Measurements from ENCODE around the gene BCKDHA. TPM values are rescaled to one million over a fixed set of nuclear protein-coding genes. Genes with fewer than 3 reads are reported as not detected.

The BCKDHA gene
- total RNA-seq, 2 experiments from 2014 or later = 16.8 to 66.4 TPM

- no peak for DNase-seq (ENCODE audit: low spot score)
- peaks cover 22% of the 10 kb centered on the region for H3K4me1 ChIP-seq (ENCODE audit: insufficient read depth, low read length, poor library complexity, severe bottlenecking)
- TF ChIP-seq CTCF (conservative IDR thresholded peaks at IDR 0.05; ENCODE audit: low read length) (no peak), EZH2phosphoT487 (IDR thresholded peaks at IDR 0.05; ENCODE audit: borderline replicate concordance, low read depth, low read length) (no peak)
- BruUV-seq (replicated peaks) = no TSS peak
- H3K9me3 ChIP-seq (ENCODE audit: low read length) = no peaks in the 10 kb centered on the region
- no peak overlapping the region for H3K4me3 ChIP-seq (ENCODE audit: low read depth, low read length, poor library complexity, severe bottlenecking)
- no peaks in the 10 kb centered on the region for H3K36me3 ChIP-seq (ENCODE audit: insufficient read depth, low read length)
- intact Hi-C loops (cut with micrococcal nuclease; ENCODE audit: unreplicated experiment) = loop anchor here (5.0 kb wide), 1 partner anchor 182 kb away; the partner anchor contains the start of gene HNRNPUL1
- no peaks in the 10 kb centered on the region for H4K20me1 ChIP-seq (ENCODE audit: insufficient read depth, low read length)
- CTCF ChIA-PET (ENCODE audit: unreplicated experiment) = no interaction called here
- H3K27ac ChIP-seq (ENCODE audit: low read depth, low read length, poor library complexity, severe bottlenecking) = no peak overlapping the region
- no peaks in the 10 kb centered on the region for H3K9me2 ChIP-seq (ENCODE audit: insufficient read depth, low read length)
- H2AFZ ChIP-seq (ENCODE audit: low read length) = 0 out of 2 replicates have a peak overlapping the region, but pooled peaks have one; percentile 40
- H3K4me2 ChIP-seq (ENCODE audit: low read length) = no peak overlapping the region
- peaks cover 4% of the 10 kb centered on the region; the same call in 1 of the 2 replicates for H3K79me2 ChIP-seq (ENCODE audit: insufficient read depth, low read depth, low read length)
- POLR2A ChIA-PET = interaction anchor here (0.6 kb wide), 1 partner anchor 24 kb away, joined by 3 read pairs; no protein-coding TSS in a partner anchor
Observed at GRCh38 chr19:41443813-41444455, 46.3 kb downstream of the BCKDHA start.

- BruUV-seq (replicated peaks) = no TSS peak
- POLR2A ChIA-PET = no interaction called here
- Histone ChIP-seq H3K4me1 (ENCODE audit: insufficient read depth, low read length, poor library complexity, severe bottlenecking) (peaks cover 27% of the 10 kb centered on the region), H3K4me3 (ENCODE audit: low read depth, low read length, poor library complexity, severe bottlenecking) (no peak overlapping the region), H3K9me3 (ENCODE audit: low read length) (no peaks in the 10 kb centered on the region), H2AFZ (ENCODE audit: low read length) (no peak overlapping the region), H3K9me2 (ENCODE audit: insufficient read depth, low read length) (no peaks in the 10 kb centered on the region), H3K4me2 (ENCODE audit: low read length) (no peak overlapping the region), H3K79me2 (ENCODE audit: insufficient read depth, low read depth, low read length) (no peaks in the 10 kb centered on the region), H3K27ac (ENCODE audit: low read depth, low read length, poor library complexity, severe bottlenecking) (no peak overlapping the region), H3K36me3 (ENCODE audit: insufficient read depth, low read length) (no peaks in the 10 kb centered on the region), H4K20me1 (ENCODE audit: insufficient read depth, low read length) (no peaks in the 10 kb centered on the region)
- TF ChIP-seq EZH2phosphoT487 (IDR thresholded peaks at IDR 0.05; ENCODE audit: borderline replicate concordance, low read depth, low read length) = no peak
- TF ChIP-seq CTCF (conservative IDR thresholded peaks at IDR 0.05; ENCODE audit: low read length) = no peak
- intact Hi-C loops (cut with micrococcal nuclease; ENCODE audit: unreplicated experiment) = no loop called here
- CTCF ChIA-PET (ENCODE audit: unreplicated experiment) = no interaction called here
- DNase-seq (ENCODE audit: low spot score) = no peak
Observed at GRCh38 chr19:41445575-41445974, 48.0 kb downstream of the BCKDHA start.

- Histone ChIP-seq H3K36me3 (ENCODE audit: insufficient read depth, low read length) (no peaks in the 10 kb centered on the region), H3K9me3 (ENCODE audit: low read length) (no peaks in the 10 kb centered on the region), H3K4me1 (ENCODE audit: insufficient read depth, low read length, poor library complexity, severe bottlenecking) (peaks cover 27% of the 10 kb centered on the region), H3K27ac (ENCODE audit: low read depth, low read length, poor library complexity, severe bottlenecking) (no peak overlapping the region), H4K20me1 (ENCODE audit: insufficient read depth, low read length) (no peaks in the 10 kb centered on the region), H2AFZ (ENCODE audit: low read length) (no peak overlapping the region), H3K4me3 (ENCODE audit: low read depth, low read length, poor library complexity, severe bottlenecking) (no peak overlapping the region), H3K79me2 (ENCODE audit: insufficient read depth, low read depth, low read length) (no peaks in the 10 kb centered on the region), H3K4me2 (ENCODE audit: low read length) (no peak overlapping the region), H3K9me2 (ENCODE audit: insufficient read depth, low read length) (no peaks in the 10 kb centered on the region)
- no TSS peak for BruUV-seq (replicated peaks)
- intact Hi-C loops (cut with micrococcal nuclease; ENCODE audit: unreplicated experiment) = loop anchor here (2.0 kb wide), 3 partner anchors 69 to 123 kb away; no protein-coding TSS in a partner anchor
- TF ChIP-seq CTCF (conservative IDR thresholded peaks at IDR 0.05; ENCODE audit: low read length) (peak; percentile 56), EZH2phosphoT487 (IDR thresholded peaks at IDR 0.05; ENCODE audit: borderline replicate concordance, low read depth, low read length) (no peak)
- DNase-seq (ENCODE audit: low spot score) = no peak
- ChIA-PET CTCF (ENCODE audit: unreplicated experiment) (interaction anchor here (1.9 kb wide), 1 partner anchor 9 kb away, joined by 4 read pairs; the partner anchor contains the start of gene DMAC2), POLR2A (interaction anchor here (0.5 to 0.6 kb wide), 2 partner anchors 14 to 87 kb away, joined by 4 read pairs; no protein-coding TSS in a partner anchor)
Observed at GRCh38 chr19:41447732-41448332, 50.2 kb downstream of the BCKDHA start.

All from OCI-LY7 (cell line).